Mammary epithelial cell (primary cell): ENCODE data around the gene CLTCL1.

Source experiments
- EZH2 ChIP-seq: IDR thresholded peaks from 2 replicates; pipeline ENCODE4 v1.6.1; 2012; ENCODE audit warnings: low read length, inconsistent platforms, borderline replicate concordance
- TF ChIP-seq, protein P1 (sequence below), 2 donors: IDR thresholded peaks in 1 of 2; conservative IDR thresholded peaks in 1 of 2; 2 replicates each; pipeline ENCODE4 v1.5.1; 2011 to 2012; ENCODE audit warnings: inconsistent platforms in 2 of 2, low read length in 2 of 2, mild to moderate bottlenecking in 2 of 2, control low read depth in 1 of 2, low read depth in 1 of 2; ENCODE audit not compliant: insufficient read depth in 1 of 2; ENCODE audit errors: extremely low read depth in 1 of 2

DNA sequence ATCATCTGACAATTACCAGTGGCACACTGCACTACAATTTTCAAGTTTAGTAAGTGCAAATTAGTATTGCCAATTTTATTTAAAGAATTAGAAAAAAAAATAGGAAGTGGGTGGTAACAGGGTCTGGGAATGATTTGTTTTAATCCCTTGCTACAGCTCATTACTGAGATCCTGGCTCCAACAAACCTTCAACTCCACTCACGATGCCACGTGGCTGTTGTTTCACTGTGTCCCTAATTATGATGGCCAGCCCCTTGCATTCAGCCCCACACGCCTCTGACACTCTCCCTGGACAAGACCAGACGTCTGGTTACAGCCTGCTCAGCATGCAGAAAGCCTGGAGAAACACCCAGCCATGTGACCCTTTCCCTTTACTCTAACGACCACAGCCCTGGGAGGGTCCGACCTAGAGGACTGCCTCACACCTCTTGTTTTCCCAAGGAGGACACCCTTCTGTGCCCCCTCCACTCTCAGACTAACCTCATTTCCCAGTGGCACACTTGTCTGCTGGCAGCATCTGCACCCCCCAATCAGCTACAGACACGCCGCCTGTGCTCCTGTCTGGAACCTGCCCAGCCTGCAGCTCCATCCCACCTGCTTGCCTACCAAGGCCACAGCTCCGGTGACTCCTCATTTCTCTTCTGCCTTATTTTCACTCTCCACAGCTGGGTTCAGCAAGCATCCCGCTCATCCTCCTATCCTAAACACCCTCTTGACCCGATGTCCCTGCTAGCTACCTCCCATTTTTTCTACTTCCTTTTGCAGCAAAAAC, 94.5 kb downstream of the CLTCL1 start:
- no peak for TF ChIP-seq EZH2
- TF ChIP-seq, protein P1, sequence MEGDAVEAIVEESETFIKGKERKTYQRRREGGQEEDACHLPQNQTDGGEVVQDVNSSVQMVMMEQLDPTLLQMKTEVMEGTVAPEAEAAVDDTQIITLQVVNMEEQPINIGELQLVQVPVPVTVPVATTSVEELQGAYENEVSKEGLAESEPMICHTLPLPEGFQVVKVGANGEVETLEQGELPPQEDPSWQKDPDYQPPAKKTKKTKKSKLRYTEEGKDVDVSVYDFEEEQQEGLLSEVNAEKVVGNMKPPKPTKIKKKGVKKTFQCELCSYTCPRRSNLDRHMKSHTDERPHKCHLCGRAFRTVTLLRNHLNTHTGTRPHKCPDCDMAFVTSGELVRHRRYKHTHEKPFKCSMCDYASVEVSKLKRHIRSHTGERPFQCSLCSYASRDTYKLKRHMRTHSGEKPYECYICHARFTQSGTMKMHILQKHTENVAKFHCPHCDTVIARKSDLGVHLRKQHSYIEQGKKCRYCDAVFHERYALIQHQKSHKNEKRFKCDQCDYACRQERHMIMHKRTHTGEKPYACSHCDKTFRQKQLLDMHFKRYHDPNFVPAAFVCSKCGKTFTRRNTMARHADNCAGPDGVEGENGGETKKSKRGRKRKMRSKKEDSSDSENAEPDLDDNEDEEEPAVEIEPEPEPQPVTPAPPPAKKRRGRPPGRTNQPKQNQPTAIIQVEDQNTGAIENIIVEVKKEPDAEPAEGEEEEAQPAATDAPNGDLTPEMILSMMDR (conservative IDR thresholded peaks at IDR 0.05 in 1 of 2, IDR thresholded peaks at IDR 0.05 in 1 of 2; ENCODE audit: extremely low read depth in 1 of 2, insufficient read depth in 1 of 2, low read depth in 1 of 2, low read length in 2 of 2), result no peak
